Measurements from ENCODE around the gene CCDC74B. TPM values are rescaled to one million over a fixed set of nuclear protein-coding genes. Genes with fewer than 3 reads are reported as not detected.
"Not testable (repeated sequence)": the region's sequence is repeated elsewhere in the genome, so short reads cannot be mapped to it uniquely, and the experiment has no call there.

Gene CCDC74B
- 10.3 TPM for total RNA-seq

DNA sequence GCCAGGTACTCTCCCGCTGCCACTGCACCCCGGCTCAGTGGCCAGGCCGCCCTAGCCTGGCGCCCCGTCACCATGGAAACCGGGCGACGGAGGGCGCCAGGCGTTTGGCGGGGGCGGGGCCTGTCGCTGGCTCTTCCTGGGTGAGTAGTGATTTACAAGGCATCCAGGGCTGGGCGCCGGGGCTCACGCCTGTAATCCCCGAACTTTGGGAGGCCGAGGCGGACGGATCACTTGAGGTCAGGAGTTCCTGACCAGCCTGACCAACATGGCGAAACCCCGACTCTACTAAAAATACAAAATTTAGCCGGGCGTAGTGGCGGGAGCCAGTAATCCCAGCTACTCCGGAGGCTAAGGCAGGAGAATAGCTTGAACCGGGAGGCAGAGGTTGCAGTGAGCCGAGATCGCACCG lies at the start of gene CCDC74B:
Gene CCDC74B, minus strand, starts transcription at position 107 of the 409 bp plus-strand sequence. CDS start 116 bp downstream, outside the sequence.
- not testable (repeated sequence) for H3K27ac ChIP-seq; DNase-seq (ENCODE audit: extremely low spot score in 2 of 2); H3K27me3 ChIP-seq

GRCh38 chr2:130193824-130194223 lies 48.9 kb upstream of the CCDC74B start:
- intact Hi-C loops (cut with DNase I); H3K4me3 ChIP-seq; H3K27ac ChIP-seq; DNase-seq (ENCODE audit: extremely low spot score in 2 of 2); H3K9me3 ChIP-seq; H3K4me1 ChIP-seq; H3K36me3 ChIP-seq; H3K27me3 ChIP-seq: not testable (repeated sequence)

More for the DNA sequence above, at the start of gene CCDC74B:
- intact Hi-C loops (cut with DNase I); H3K36me3 ChIP-seq; H3K4me1 ChIP-seq; H3K9me3 ChIP-seq: not testable (repeated sequence)
- peak within 1 kb of the TSS; percentile 37 to 44 for H3K4me3 ChIP-seq

DNA sequence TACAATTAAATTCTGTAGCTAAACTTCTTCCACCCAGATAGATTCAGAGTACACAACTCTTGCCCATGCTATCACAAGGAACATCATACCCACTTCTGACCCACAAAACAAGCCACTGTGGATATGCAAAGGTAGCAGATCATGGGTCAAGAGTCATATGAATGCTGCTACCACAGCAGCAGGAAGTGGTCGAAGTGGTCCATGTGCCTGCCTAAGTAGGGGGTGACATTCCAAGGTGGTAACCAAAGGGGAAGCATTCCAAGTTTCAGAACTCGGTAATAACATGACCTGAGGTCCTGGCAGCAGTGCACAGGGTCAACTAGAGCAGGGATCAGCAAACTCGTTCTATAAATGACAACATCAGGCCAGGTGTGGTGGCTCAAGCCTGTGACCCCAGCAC lies 47.5 kb upstream of the CCDC74B start:
- intact Hi-C loops (cut with DNase I), result not testable (repeated sequence)

GRCh38 chr2:130191319-130191718 lies 46.4 kb upstream of the CCDC74B start:
- H3K27ac ChIP-seq; DNase-seq (ENCODE audit: extremely low spot score in 2 of 2); H3K4me3 ChIP-seq; H3K9me3 ChIP-seq; H3K36me3 ChIP-seq; H3K27me3 ChIP-seq; H3K4me1 ChIP-seq; intact Hi-C loops (cut with DNase I): not testable (repeated sequence)

More for the DNA sequence above, 47.5 kb upstream of the CCDC74B start:
- H3K27ac ChIP-seq; H3K9me3 ChIP-seq; H3K27me3 ChIP-seq; DNase-seq (ENCODE audit: extremely low spot score in 2 of 2); H3K4me3 ChIP-seq; H3K36me3 ChIP-seq; H3K4me1 ChIP-seq: not testable (repeated sequence)

GRCh38 chr2:130190237-130190636 lies 45.3 kb upstream of the CCDC74B start:
- H3K4me1 ChIP-seq, result no peaks in the 10 kb centered on the region
- no peaks in the 10 kb centered on the region for H3K36me3 ChIP-seq
- intact Hi-C loops (cut with DNase I), result no loop called here
- no peaks in the 10 kb centered on the region for H3K27me3 ChIP-seq
- DNase-seq (ENCODE audit: extremely low spot score in 2 of 2), result no peak
- H3K27ac ChIP-seq, result no peak overlapping the region
- no peaks in the 10 kb centered on the region for H3K9me3 ChIP-seq
- TF ChIP-seq, protein P1, sequence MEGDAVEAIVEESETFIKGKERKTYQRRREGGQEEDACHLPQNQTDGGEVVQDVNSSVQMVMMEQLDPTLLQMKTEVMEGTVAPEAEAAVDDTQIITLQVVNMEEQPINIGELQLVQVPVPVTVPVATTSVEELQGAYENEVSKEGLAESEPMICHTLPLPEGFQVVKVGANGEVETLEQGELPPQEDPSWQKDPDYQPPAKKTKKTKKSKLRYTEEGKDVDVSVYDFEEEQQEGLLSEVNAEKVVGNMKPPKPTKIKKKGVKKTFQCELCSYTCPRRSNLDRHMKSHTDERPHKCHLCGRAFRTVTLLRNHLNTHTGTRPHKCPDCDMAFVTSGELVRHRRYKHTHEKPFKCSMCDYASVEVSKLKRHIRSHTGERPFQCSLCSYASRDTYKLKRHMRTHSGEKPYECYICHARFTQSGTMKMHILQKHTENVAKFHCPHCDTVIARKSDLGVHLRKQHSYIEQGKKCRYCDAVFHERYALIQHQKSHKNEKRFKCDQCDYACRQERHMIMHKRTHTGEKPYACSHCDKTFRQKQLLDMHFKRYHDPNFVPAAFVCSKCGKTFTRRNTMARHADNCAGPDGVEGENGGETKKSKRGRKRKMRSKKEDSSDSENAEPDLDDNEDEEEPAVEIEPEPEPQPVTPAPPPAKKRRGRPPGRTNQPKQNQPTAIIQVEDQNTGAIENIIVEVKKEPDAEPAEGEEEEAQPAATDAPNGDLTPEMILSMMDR (IDR thresholded peaks at IDR 0.05), result no peak
- TF ChIP-seq POLR2A (IDR thresholded peaks at IDR 0.05) (no peak), POLR2AphosphoS5 (IDR thresholded peaks at IDR 0.05; ENCODE audit: insufficient read depth in 1 of 2, low read depth in 1 of 2) (no peak)
- no peak overlapping the region for H3K4me3 ChIP-seq

- H3K4me3 ChIP-seq; H3K27ac ChIP-seq; DNase-seq (ENCODE audit: extremely low spot score in 2 of 2); H3K27me3 ChIP-seq; H3K9me3 ChIP-seq; H3K4me1 ChIP-seq; H3K36me3 ChIP-seq: not testable (repeated sequence)
- intact Hi-C loops (cut with DNase I), result loop anchor here (5.0 to 10.0 kb wide), 2 partner anchors 156 to 1298 kb away; partner anchors contain the start of gene IMP4
Measured at GRCh38 chr2:130188958-130189357, 44.0 kb upstream of the CCDC74B start.

- peaks cover 13% of the 10 kb centered on the region for H3K4me1 ChIP-seq
- H3K27ac ChIP-seq; H3K9me3 ChIP-seq; DNase-seq (ENCODE audit: extremely low spot score in 2 of 2); H3K4me3 ChIP-seq; H3K36me3 ChIP-seq; H3K27me3 ChIP-seq: not testable (repeated sequence)
- intact Hi-C loops (cut with DNase I), result loop anchor here (5.0 to 10.0 kb wide), 2 partner anchors 157 to 1299 kb away; partner anchors contain the start of gene IMP4
Measured at GRCh38 chr2:130187859-130188792, 43.2 kb upstream of the CCDC74B start.

DNA sequence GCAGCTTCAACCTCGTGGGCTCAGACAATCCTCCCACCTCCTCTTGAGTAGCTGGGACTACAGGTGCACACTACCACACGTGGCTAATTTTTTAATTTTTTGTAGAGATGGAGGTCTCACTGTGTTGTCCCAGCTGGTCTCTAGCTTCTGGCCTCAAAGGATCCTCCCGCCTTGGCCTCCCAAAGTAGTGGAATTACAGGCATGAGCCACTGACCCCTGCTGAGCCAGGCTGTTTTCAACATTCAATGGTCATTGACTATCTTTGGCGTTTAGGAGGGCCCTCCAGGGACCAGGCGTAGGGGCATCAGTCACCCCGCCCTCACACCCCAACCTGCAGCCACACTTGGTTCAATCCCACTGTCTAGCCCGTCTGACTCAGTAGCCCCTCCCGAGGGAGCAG lies 42.4 kb upstream of the CCDC74B start:
- no peak overlapping the region for H3K4me3 ChIP-seq
- DNase-seq (ENCODE audit: extremely low spot score in 2 of 2), result no peak
- no peak overlapping the region for H3K27ac ChIP-seq
- TF ChIP-seq, protein P1 (IDR thresholded peaks at IDR 0.05), result no peak
- TF ChIP-seq POLR2A (IDR thresholded peaks at IDR 0.05) (no peak), POLR2AphosphoS5 (IDR thresholded peaks at IDR 0.05; ENCODE audit: insufficient read depth in 1 of 2, low read depth in 1 of 2) (no peak)
- intact Hi-C loops (cut with DNase I), result loop anchor here (5.0 to 10.0 kb wide), 2 partner anchors 158 to 1300 kb away; partner anchors contain the start of gene IMP4
- no peaks in the 10 kb centered on the region for H3K36me3 ChIP-seq
- peaks cover 18% of the 10 kb centered on the region for H3K4me1 ChIP-seq
- no peaks in the 10 kb centered on the region for H3K27me3 ChIP-seq
- H3K9me3 ChIP-seq, result no peaks in the 10 kb centered on the region

All from vagina (tissue), 2 donors.